GM10266 (cell line): ENCODE results near the gene TMUB1.

ENCODE experiments used
- DNase-seq: peaks from one replicate; pipeline ENCODE4 v3.0.0; 2012; ENCODE audit errors: extremely low spot score
- CTCF ChIP-seq: IDR thresholded peaks from 2 replicates; pipeline ENCODE4 v1.5.1; 2012; ENCODE audit warnings: mild to moderate bottlenecking, low read depth; ENCODE audit not compliant: control insufficient read depth, insufficient read depth; ENCODE audit errors: missing control alignments

The TMUB1 gene

DNA sequence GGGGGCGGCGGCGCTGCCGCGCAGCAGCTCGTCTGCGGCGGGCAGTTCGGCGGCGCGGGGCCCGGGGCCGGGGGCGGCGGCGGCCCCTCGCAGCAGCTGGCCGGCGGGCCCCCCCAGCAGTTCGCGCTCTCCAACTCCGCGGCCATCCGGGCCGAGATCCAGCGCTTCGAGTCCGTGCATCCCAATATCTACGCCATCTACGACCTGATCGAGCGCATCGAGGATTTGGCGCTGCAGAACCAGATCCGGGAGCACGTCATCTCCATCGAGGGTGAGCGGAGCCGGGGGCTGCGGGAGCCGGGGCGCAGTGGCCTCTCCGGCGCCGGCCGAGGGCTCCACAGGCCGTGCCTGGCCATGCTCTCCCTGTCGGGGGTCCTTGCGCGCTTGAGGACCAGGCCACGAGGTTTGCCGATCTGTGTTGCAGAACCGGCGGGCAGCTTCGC, 3.5 kb upstream of the TMUB1 start:
- no peak for TF ChIP-seq CTCF
- no peak for DNase-seq

- peak; percentile 96 for DNase-seq
- TF ChIP-seq CTCF = no peak
Observed at GRCh38 chr7:151085691-151086620, 2.7 kb upstream of the TMUB1 start, which contains the start of gene AGAP3. TSS of gene AGAP3 (plus strand) at chr7:151086475. CDS start at chr7:151086742, 267 bp downstream.

- DNase-seq = no peak
- TF ChIP-seq CTCF = no peak
Observed at GRCh38 chr7:151085329-151085690, 2.0 kb upstream of the TMUB1 start.

DNA sequence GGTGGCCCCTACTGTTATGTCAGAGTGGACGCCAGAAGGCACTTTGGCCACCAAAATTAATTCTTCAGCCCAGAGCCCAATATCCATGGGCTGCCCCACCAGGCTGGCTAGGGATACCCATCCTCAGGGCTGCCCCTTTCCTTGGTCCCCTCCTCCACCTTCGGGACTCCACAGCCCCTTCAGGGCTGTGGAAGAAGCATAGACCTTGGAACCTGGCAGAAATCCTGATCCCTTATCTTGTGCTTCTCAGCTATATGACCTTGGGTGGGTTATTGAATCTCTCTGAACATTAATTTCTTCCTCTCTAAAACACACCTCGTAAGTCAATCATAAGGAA, 499 bp upstream of the TMUB1 start:
- TF ChIP-seq CTCF = no peak
- DNase-seq = no peak

DNA sequence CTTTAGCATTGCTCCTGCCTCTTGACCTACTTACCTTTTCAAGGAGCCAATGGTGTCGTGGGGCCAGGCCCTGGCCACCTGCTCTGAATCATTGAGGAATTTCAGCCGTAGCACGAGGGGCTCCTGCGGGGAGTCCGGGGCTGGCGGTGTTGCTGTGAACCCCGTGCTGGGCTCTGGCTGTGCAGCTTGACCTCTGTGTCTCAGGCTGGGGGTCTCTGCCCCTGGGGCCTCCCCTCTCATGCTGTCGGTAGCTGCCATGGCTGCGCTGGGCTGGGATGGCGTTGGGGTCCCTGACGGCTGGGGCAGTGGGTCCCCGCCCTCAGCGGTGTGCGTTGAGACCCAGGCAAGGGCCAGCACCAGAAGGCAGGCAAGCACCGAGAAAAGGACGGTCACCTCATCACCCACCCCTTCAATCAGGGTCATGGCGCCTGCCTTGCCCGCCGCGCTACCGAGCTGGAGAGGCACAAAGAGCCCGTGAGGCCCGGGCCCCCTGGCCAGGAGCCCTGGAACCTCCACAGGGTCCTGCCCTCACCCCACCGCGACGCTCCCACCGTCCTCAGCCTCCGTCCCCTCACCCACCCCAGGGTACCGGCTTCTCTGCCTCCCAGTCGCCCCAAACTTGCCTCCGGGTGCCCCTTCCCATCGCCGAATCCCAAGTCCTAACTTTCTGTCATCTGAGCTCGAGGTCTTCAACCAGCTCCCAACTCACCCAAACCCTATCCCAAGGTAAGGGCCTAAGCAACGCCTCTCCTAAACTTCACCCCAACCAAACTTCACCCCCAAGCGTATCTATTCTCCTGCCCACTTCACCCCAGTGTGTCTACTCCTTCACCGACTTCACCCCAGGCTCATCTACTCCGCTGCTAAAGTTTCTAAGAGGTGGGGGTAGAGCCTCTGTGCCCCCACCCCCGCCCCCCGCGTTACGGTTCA, 887 bp downstream of the TMUB1 start:
- DNase-seq = no peak
- TF ChIP-seq CTCF = no peak

GRCh38 chr7:151081170-151082101, 1.9 kb downstream of the TMUB1 start:
- no peak for DNase-seq
- TF ChIP-seq CTCF = no peak
